HG02610 (cell line): Measurements from ENCODE around the gene TARM1.

Experiments used
- ATAC-seq: cut with Tn5 transposase; IDR thresholded peaks from one replicate; pipeline ENCODE4 v1.9.1; 2021; ENCODE audit warnings: mild to moderate bottlenecking, moderate library complexity; ENCODE audit not compliant: unreplicated experiment

Gene TARM1

GRCh38 chr19:54035215-54036178 is 45.7 kb downstream of the TARM1 start:
- ATAC-seq: no peak

GRCh38 chr19:54030895-54031586 is 50.1 kb downstream of the TARM1 start:
- no peak for ATAC-seq

GRCh38 chr19:54029930-54030490 is 51.2 kb downstream of the TARM1 start:
- ATAC-seq: no peak

GRCh38 chr19:54029301-54029700 is 51.9 kb downstream of the TARM1 start:
- no peak for ATAC-seq

GRCh38 chr19:54026656-54027055 is 54.5 kb downstream of the TARM1 start:
- no peak for ATAC-seq

- no peak for ATAC-seq
Observed at GRCh38 chr19:54024660-54025059, 56.5 kb downstream of the TARM1 start.

GRCh38 chr19:54023191-54023590 is 58.0 kb downstream of the TARM1 start:
- no peak for ATAC-seq

- ATAC-seq: no peak
Observed at GRCh38 chr19:54021932-54022331, 59.2 kb downstream of the TARM1 start.

- no peak for ATAC-seq
Observed at GRCh38 chr19:54021363-54021762, 59.8 kb downstream of the TARM1 start.
